ENCODE results near the gene MUC4. TPM values are rescaled to one million over a fixed set of nuclear protein-coding genes. Genes with fewer than 3 reads are reported as not detected.

Gene MUC4
- total and polyA plus RNA-seq, 4 donors: not detected

DNA sequence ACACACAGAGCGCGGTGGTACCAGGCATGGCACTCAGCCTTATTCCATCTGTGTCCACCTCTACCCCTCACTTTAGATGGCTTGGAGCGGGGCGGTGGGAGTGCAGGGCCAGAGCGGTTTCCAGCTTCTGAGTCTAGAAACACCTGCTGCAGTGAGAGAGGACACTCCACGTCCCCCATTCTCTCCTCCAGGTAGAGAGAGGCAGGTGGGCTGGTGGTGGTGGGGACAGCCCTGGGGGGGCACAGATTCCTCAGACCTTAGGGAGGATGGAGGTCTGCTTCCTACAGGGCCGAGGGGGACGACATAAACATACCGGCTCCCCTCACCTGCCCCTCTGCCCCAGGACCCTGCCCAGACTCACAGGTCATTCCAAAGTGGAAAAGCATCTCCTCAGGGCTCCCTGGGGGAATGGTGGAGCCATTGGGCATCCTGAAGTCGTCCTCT lies 50.6 kb downstream of the MUC4 start:
- Histone ChIP-seq H3K9me3 (ENCODE audit: control insufficient read depth in 4 of 4, low read length in 3 of 4) (no peaks in the 10 kb centered on the region), H3K4me3 (ENCODE audit: low read depth in 1 of 3, low read length in 3 of 3) (no peak overlapping the region), H3K9ac (ENCODE audit: low read depth in 1 of 2, low read length in 2 of 2) (no peak overlapping the region), H3K4me1 (ENCODE audit: control insufficient read depth in 4 of 4, insufficient read depth in 4 of 4, low read length in 3 of 4) (peaks cover 0 to 5% (median 0%) of the 10 kb centered on the region in 4 donors), H3K27me3 (ENCODE audit: control insufficient read depth in 4 of 4, insufficient read depth in 4 of 4, low read length in 3 of 4) (peaks cover 0 to 2% (median 0%) of the 10 kb centered on the region in 4 donors), H3K27ac (ENCODE audit: low read depth in 1 of 2, low read length in 2 of 2) (no peak overlapping the region), H3K36me3 (ENCODE audit: control insufficient read depth in 4 of 4, insufficient read depth in 3 of 4, low read depth in 1 of 4, low read length in 3 of 4) (no peaks in the 10 kb centered on the region)
- DNase-seq (ENCODE audit: low spot score): no peak
- no peak for TF ChIP-seq FOXA2 (IDR thresholded peaks at IDR 0.05)
- WGBS: 77% methylated on average over 10 of the region's 10 CpGs

DNA sequence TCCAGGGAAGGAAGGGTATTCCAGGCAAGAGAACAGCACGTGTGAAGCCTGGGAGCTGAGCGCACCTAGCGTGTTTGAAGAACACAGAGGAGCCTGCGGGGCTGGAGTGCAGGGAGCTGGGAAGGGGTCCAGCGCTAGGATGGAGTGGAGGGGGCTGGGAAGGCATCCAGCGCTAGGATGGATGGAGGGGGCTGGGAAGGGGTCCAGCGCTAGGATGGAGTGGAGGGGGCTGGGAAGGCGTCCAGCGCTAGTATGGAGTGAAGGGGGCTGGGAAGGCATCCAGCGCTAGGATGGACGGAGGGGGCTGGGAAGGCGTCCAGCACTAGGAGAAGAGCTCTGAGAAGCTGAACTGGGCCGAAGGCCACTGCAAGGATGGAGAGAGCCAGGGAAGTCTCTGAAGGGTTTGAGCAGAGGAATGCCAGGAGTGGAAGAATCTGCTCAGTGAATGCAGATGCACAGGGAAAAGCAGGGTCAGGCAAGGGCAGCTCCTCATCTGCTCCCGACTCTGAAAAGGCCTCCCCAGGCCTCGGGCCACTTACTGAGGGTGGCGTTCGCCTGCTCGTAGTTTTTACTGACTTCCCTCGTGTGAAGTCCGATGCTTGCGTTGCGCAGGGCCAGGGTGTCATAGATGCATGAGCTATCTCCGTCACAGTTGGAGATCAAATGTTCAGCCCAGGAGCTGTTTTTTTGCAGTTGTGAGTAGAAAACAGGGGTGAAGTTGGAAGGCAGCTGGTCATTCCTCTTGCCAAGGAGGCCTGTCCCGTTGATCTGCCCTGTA lies 51.2 kb downstream of the MUC4 start:
- H3K9ac ChIP-seq (ENCODE audit: low read depth in 1 of 2, low read length in 2 of 2): no peak overlapping the region
- peaks cover 0 to 6% (median 0%) of the 10 kb centered on the region in 4 donors for H3K4me1 ChIP-seq (ENCODE audit: control insufficient read depth in 4 of 4, insufficient read depth in 4 of 4, low read length in 3 of 4)
- no peak overlapping the region for H3K4me3 ChIP-seq (ENCODE audit: low read depth in 1 of 3, low read length in 3 of 3)
- H3K27ac ChIP-seq (ENCODE audit: low read depth in 1 of 2, low read length in 2 of 2): no peak overlapping the region
- WGBS: 73% methylated on average over 24 of the region's 24 CpGs
- no peak for DNase-seq (ENCODE audit: low spot score)
- peaks cover 0 to 2% (median 0%) of the 10 kb centered on the region in 4 donors for H3K27me3 ChIP-seq (ENCODE audit: control insufficient read depth in 4 of 4, insufficient read depth in 4 of 4, low read length in 3 of 4)
- no peaks in the 10 kb centered on the region for H3K36me3 ChIP-seq (ENCODE audit: control insufficient read depth in 4 of 4, insufficient read depth in 3 of 4, low read depth in 1 of 4, low read length in 3 of 4)
- TF ChIP-seq RXRA (IDR thresholded peaks at IDR 0.05): no peak
- TF ChIP-seq, protein P1, sequence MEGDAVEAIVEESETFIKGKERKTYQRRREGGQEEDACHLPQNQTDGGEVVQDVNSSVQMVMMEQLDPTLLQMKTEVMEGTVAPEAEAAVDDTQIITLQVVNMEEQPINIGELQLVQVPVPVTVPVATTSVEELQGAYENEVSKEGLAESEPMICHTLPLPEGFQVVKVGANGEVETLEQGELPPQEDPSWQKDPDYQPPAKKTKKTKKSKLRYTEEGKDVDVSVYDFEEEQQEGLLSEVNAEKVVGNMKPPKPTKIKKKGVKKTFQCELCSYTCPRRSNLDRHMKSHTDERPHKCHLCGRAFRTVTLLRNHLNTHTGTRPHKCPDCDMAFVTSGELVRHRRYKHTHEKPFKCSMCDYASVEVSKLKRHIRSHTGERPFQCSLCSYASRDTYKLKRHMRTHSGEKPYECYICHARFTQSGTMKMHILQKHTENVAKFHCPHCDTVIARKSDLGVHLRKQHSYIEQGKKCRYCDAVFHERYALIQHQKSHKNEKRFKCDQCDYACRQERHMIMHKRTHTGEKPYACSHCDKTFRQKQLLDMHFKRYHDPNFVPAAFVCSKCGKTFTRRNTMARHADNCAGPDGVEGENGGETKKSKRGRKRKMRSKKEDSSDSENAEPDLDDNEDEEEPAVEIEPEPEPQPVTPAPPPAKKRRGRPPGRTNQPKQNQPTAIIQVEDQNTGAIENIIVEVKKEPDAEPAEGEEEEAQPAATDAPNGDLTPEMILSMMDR (IDR thresholded peaks at IDR 0.05; ENCODE audit: low read depth, low read length, missing input control): no peak
- TF ChIP-seq ATF3 (IDR thresholded peaks at IDR 0.05): no peak
- no peak for TF ChIP-seq FOXA1 (IDR thresholded peaks at IDR 0.05)
- TF ChIP-seq, protein P2, sequence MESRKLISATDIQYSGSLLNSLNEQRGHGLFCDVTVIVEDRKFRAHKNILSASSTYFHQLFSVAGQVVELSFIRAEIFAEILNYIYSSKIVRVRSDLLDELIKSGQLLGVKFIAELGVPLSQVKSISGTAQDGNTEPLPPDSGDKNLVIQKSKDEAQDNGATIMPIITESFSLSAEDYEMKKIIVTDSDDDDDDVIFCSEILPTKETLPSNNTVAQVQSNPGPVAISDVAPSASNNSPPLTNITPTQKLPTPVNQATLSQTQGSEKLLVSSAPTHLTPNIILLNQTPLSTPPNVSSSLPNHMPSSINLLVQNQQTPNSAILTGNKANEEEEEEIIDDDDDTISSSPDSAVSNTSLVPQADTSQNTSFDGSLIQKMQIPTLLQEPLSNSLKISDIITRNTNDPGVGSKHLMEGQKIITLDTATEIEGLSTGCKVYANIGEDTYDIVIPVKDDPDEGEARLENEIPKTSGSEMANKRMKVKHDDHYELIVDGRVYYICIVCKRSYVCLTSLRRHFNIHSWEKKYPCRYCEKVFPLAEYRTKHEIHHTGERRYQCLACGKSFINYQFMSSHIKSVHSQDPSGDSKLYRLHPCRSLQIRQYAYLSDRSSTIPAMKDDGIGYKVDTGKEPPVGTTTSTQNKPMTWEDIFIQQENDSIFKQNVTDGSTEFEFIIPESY (IDR thresholded peaks at IDR 0.05): no peak
- TF ChIP-seq EGR1 (IDR thresholded peaks at IDR 0.05; ENCODE audit: low read depth in 2 of 2): no peak
- TF ChIP-seq, protein P3, sequence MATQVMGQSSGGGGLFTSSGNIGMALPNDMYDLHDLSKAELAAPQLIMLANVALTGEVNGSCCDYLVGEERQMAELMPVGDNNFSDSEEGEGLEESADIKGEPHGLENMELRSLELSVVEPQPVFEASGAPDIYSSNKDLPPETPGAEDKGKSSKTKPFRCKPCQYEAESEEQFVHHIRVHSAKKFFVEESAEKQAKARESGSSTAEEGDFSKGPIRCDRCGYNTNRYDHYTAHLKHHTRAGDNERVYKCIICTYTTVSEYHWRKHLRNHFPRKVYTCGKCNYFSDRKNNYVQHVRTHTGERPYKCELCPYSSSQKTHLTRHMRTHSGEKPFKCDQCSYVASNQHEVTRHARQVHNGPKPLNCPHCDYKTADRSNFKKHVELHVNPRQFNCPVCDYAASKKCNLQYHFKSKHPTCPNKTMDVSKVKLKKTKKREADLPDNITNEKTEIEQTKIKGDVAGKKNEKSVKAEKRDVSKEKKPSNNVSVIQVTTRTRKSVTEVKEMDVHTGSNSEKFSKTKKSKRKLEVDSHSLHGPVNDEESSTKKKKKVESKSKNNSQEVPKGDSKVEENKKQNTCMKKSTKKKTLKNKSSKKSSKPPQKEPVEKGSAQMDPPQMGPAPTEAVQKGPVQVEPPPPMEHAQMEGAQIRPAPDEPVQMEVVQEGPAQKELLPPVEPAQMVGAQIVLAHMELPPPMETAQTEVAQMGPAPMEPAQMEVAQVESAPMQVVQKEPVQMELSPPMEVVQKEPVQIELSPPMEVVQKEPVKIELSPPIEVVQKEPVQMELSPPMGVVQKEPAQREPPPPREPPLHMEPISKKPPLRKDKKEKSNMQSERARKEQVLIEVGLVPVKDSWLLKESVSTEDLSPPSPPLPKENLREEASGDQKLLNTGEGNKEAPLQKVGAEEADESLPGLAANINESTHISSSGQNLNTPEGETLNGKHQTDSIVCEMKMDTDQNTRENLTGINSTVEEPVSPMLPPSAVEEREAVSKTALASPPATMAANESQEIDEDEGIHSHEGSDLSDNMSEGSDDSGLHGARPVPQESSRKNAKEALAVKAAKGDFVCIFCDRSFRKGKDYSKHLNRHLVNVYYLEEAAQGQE (IDR thresholded peaks at IDR 0.05): no peak
- TF ChIP-seq, protein P4, sequence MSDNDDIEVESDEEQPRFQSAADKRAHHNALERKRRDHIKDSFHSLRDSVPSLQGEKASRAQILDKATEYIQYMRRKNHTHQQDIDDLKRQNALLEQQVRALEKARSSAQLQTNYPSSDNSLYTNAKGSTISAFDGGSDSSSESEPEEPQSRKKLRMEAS (IDR thresholded peaks at IDR 0.05): no peak
- TF ChIP-seq TAF1 (conservative IDR thresholded peaks at IDR 0.05): no peak
- no peak for TF ChIP-seq NR2F2 (IDR thresholded peaks at IDR 0.05)
- no peak for TF ChIP-seq GABPA (IDR thresholded peaks at IDR 0.05 in 1 of 2, conservative IDR thresholded peaks at IDR 0.05 in 1 of 2)
- TF ChIP-seq SP1 (IDR thresholded peaks at IDR 0.05): no peak
- TF ChIP-seq FOXA2 (IDR thresholded peaks at IDR 0.05): no peak
- TF ChIP-seq YY1 (IDR thresholded peaks at IDR 0.05): no peak
- TF ChIP-seq HNF4A (conservative IDR thresholded peaks at IDR 0.05): no peak
- no peak for TF ChIP-seq JUND (IDR thresholded peaks at IDR 0.05)
- no peak for TF ChIP-seq RAD21 (IDR thresholded peaks at IDR 0.05)
- TF ChIP-seq HNF4G (IDR thresholded peaks at IDR 0.05): no peak
- H3K9me3 ChIP-seq (ENCODE audit: control insufficient read depth in 4 of 4, low read length in 3 of 4): no peaks in the 10 kb centered on the region

Data from liver (tissue), 9 donors.